Colon (tissue), 2 donors: ENCODE results near the gene TIGD3.

Source experiments
- FAIRE-seq: peaks from 2 replicates; lab custom pipeline; 2012; peaks lifted over from hg19 to GRCh38; lab: Jason Lieb, UNC
- donor health status: control.
- donor health status: control.

Gene TIGD3

GRCh38 chr11:65390099-65390941, 35.8 kb downstream of the TIGD3 start:
- FAIRE-seq: no peak

- FAIRE-seq: no peak
Measured at GRCh38 chr11:65390996-65391395, 36.4 kb downstream of the TIGD3 start.

GRCh38 chr11:65392186-65392829, 37.8 kb downstream of the TIGD3 start:
- no peak for FAIRE-seq

- no peak for FAIRE-seq
Measured at GRCh38 chr11:65392899-65393298, 38.3 kb downstream of the TIGD3 start.

GRCh38 chr11:65393513-65394079, 39.0 kb downstream of the TIGD3 start:
- no peak for FAIRE-seq

GRCh38 chr11:65394125-65394536, 39.6 kb downstream of the TIGD3 start:
- FAIRE-seq: no peak

GRCh38 chr11:65395961-65396530, 41.5 kb downstream of the TIGD3 start:
- FAIRE-seq: no peak

- FAIRE-seq: no peak
Measured at GRCh38 chr11:65396769-65397745, 42.5 kb downstream of the TIGD3 start.

- no peak for FAIRE-seq
Measured at GRCh38 chr11:65398362-65398910, 43.9 kb downstream of the TIGD3 start.

- no peak for FAIRE-seq
Measured at GRCh38 chr11:65399249-65399648, 44.7 kb downstream of the TIGD3 start.

- FAIRE-seq: no peak
Measured at GRCh38 chr11:65399845-65400244, 45.3 kb downstream of the TIGD3 start.

- FAIRE-seq: no peak
Measured at GRCh38 chr11:65400307-65401072, 45.9 kb downstream of the TIGD3 start.

- no peak for FAIRE-seq
Measured at GRCh38 chr11:65401073-65401802, 46.7 kb downstream of the TIGD3 start.

GRCh38 chr11:65401803-65402248, 47.3 kb downstream of the TIGD3 start:
- FAIRE-seq: no peak

GRCh38 chr11:65402790-65403189, 48.2 kb downstream of the TIGD3 start:
- no peak for FAIRE-seq

GRCh38 chr11:65403607-65404121, 49.1 kb downstream of the TIGD3 start:
- FAIRE-seq: no peak

- no peak for FAIRE-seq
Measured at GRCh38 chr11:65404210-65404609, 49.7 kb downstream of the TIGD3 start.

- FAIRE-seq: no peak
Measured at GRCh38 chr11:65404638-65405339, 50.2 kb downstream of the TIGD3 start.
